Epithelial cell of prostate (primary cell): Measurements from ENCODE around the gene OBSCN.

Source experiments
- DNase-seq: peaks from one replicate; pipeline ENCODE4 v3.0.0-alpha.2; 2011; ENCODE audit warnings: low read depth, low spot score
- H3K27ac ChIP-seq: fragments of 450-650 bp; 2 replicates; pipeline ENCODE4 v1.5.1; 2017; ENCODE audit warnings: mild to moderate bottlenecking

OBSCN gene

DNA sequence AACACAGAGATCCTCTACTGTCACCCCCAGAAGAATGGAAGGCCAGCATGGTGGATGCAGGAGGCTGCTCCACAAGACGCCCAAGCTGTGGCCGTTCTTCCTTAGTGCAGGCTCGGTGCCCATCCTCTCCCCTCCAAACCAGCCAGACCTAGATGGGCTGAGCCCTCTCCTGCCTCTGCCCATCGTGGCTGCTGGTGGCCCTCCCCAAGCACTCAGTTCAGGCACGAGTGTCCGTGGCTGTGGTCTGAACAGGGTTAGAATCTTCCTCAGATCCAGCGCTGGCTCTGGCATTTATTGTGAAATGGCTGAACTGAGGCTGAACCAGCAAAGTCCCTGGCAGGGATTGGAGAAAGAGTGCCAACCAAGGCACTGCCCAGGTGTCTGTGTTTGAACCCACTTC, 139.3 kb downstream of the OBSCN start:
- no peak for DNase-seq
- no peak overlapping the region for H3K27ac ChIP-seq

DNA sequence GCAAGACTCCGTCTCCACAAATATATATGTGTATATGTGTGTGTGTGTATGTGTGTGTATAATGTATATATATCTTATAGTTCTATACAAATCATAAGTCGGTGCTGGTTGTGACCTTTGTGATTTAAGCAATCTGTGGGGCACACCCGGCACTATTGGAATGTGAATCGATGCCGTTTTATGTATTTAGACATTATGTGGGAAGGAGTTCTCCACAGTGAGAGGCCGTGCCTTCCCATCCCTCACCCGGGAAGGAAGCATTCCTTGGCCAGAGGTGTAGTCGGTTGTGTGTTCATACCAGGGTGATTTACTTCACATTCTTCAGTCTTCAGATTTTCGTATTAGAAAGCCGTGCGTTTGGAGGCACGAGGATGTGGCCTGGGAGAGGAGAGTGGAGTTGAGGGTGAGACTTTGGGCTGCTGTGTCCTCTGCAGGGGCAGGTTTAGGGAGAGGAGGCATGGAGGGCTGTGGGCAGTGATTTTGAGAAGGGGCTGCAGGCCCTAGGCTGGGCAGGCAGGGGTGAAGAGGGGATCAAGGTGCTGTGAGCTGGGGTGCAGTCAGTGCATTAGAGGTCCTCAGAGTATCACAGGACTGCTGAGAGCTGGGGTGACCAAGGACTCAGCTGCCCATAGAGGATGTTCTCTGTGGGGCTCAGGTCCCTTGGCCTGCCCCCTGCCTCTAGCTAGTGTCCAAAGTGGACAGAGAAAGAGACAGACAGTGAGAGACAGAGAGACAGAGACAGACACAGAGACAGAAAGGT, 141.0 kb downstream of the OBSCN start:
- DNase-seq, result no peak
- H3K27ac ChIP-seq, result no peak overlapping the region

DNA sequence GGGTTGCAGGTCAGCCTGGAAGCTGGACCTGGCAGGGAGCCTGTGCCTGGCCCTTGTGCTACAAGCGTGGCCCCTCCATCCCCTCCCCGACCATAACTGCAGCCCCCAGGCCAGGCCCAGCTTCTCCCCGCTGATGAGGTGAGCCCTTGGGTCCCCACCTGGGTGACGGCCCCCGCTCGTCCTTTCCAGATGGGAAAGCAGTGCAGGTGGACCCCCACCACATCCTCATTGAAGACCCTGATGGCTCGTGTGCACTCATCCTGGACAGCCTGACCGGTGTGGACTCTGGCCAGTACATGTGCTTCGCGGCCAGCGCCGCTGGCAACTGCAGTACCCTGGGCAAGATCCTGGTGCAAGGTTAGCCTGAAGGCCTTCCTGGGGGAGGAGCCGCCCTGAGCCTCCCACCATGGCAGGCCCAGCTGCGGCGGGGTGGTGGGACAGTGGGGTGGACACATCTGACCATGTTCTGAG, 141.9 kb downstream of the OBSCN start:
- DNase-seq, result no peak
- H3K27ac ChIP-seq, result no peak overlapping the region

DNA sequence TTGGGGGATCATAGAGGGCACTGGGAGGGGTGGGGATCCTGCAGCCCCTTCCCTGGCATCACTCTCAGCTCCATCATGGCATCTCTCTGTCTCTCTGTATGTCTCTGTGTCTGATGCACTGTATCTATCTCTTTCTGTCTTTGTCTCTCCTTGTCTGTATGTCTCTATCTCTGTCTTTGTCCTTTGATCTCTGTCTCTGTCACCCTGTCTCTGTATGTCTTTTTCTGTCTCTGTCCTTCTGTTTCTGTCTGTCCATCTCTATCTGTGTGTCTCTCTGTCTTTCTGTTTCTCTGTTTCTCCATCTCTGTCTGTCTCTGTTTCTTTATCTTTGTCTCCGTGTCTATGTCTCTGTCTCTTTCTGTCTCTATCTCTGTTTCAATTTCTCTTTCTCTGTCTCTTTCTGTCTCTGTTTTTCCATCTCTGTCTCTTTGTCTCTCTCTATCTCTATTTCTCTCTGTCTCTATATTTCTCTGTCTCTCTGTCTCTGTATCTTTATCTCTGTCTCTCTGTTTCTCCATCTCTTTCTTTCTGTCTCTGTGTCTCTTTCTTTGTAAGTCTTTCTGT, 142.4 kb downstream of the OBSCN start:
- no peak for DNase-seq
- H3K27ac ChIP-seq, result no peak overlapping the region

DNA sequence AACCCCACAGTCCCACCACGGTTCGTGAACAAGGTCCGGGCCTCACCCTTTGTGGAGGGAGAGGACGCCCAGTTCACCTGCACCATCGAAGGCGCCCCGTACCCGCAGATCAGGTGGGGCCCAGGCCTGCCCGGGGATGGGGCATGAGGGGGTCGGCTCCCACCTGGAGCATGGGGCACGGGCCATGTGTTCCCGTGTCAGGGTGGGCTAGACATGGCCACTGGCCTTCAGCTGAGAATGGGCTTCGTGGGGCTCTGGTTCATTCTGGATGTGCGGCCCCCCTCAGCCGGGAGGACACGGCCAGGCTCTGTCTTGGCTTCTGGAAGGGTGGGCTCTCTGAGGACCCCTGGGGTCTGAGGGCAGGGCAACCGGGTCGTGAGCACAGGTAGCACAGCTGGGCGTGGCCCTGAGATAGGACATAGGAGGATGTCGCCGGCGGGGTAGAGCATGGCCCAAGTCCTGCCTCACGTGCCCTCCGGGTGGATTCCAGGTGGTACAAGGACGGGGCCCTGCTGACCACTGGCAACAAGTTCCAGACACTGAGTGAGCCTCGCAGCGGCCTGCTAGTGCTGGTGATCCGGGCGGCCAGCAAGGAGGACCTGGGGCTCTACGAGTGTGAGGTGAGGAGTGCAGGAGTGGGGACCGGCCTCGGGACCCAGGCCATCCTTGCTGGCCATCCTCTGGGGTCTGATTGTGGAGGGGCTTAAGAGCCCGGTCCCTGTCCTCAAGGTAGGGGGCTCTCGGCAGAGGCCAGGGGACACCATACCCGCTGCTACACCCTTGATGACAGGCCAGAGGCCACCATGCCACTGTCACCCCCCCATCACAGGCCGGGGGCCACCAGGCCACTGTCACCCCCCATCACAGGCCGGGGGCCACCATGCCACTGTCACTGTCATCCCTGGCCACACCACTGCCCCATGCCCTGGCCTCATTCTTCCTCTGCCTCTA, 143.3 kb downstream of the OBSCN start:
- DNase-seq, result no peak
- H3K27ac ChIP-seq, result no peak overlapping the region

DNA sequence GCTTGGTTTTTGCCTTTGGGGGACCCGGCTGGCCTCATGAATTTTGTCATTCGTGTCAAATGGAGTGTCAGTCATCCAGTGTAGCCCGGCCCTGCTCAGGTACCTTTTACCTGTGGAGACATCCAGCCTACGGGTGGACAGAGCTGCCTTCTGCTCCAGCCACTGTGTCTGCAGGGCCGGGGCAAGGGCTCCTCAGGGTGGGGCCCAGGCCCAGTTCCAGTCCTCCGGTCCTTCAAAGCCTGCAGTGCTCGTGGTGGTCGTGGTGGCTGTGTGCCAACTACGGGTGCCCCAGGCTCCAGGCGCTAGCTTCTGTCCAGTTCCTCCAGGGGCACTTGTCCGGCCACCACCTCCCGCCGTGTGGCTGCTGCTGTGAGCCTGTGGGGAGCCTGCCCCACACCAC, 144.0 kb downstream of the OBSCN start:
- DNase-seq, result no peak
- no peak overlapping the region for H3K27ac ChIP-seq

DNA sequence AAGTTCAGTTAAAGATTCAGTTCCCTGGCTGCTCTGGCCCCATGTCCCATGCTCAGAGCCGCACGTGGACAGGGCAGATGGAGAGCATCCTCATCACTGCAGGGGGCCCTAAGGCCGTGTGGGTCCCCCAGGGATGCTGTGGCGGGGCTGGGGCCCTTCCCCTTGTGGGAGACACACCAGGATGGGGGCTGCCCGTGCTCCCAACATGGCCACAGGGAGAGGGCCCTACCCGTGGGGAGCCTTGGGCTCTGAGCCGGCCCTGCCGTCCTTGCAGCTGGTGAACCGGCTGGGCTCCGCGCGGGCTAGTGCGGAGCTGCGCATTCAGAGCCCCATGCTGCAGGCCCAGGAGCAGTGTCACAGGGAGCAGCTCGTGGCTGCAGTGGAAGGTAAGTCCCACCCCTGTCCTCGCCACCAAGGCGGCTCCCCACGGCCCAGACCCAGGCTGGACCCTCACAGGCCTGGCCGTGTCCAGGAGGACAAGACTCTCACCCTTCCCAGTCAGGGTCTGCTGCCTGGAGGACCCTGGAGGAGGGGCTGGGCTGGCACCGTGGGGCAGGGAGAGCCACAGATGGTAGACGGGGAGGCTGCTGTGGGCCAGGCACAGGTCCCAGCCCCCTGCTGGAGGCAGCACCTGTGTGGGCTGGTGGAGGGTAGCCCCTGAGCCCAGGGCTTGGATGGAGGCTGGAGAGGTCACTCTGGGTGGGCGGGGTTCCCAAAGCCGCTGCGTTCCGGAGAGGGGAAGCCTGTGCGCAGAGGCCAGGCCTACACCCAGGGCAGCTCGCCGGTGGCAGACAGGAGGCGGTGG, 145.0 kb downstream of the OBSCN start:
- DNase-seq, result no peak
- H3K27ac ChIP-seq, result no peak overlapping the region

DNA sequence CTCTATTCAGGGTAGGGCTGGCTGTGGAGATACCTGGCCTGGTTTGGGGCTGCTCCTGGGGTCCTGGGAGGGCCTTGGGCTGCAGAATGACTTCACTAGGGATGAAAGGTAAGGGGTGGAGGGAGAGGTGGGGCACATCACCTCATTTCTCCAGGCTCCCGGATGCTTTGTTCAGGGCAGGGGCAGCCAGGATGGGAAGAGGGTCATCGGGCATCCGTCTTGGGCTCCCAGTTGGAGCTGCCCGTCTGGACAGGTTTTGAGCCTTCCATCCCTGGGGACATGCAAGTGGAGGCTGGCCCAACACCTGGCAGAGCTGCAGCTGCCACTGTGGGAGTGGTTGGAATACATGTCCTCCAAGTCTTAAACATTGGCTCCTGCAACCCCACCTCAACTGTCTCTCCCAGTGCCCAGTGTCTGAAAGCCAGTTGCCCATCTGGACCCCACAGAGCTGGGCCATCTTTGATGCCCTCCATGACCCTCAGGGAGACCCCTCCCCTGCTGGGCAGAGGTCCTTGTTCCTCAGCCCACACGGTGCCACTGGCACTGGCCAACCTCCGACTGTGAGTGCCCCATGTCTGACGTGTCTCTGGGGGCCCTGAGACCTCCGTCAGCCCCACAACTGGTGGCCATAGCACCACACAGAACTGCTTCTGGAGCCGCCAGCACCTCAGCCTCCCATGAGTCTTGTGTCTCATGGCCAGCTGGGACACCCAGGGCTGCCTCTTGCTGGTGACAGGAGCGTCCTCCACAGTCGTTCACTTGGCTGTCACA, 145.9 kb downstream of the OBSCN start:
- no peak for DNase-seq
- no peak overlapping the region for H3K27ac ChIP-seq

DNA sequence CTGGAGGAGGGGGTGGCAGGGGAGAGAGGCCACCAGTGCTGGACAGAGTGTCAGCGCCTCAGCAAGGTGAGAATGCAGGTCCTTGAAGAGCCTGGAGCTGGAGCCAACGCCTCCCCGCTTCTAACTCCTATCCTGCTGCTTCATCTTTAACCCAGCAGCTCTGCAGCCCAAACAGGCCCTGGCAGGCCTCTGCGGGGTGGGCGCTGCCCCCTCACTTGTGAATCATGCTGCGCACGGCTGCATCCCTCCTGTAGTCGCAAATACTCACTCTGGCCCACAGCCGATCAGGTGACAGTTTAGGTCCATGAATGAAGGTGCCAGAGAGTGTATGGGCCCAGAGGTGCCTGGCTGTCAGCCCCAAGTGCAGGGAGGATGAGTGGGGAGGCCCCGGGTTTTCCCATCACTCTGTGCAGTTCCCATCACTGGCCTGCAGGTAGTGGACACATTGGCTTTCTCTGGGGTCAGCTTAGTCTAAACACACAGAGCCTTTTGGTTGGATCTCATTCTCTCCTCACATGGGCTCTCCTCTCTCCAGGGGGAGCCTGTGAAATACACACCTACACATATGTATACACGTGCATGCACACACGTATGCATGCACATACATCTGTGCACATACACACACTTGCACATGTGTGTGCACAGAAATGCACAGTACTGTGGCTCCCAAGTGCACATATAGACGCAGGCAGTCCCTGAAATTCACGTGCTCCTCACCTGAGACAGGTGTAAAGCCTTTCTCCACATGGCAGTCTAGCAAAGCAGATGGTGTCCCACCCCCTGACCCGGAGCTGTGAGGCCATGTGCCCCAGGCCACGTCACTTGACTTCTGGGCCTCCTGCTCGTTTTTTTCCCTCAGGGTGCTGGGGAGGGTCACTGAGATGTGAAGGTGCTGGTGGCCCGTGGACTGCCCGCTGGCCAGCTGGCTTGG, 146.8 kb downstream of the OBSCN start:
- DNase-seq, result peak; percentile 20
- H3K27ac ChIP-seq, result no peak overlapping the region

DNA sequence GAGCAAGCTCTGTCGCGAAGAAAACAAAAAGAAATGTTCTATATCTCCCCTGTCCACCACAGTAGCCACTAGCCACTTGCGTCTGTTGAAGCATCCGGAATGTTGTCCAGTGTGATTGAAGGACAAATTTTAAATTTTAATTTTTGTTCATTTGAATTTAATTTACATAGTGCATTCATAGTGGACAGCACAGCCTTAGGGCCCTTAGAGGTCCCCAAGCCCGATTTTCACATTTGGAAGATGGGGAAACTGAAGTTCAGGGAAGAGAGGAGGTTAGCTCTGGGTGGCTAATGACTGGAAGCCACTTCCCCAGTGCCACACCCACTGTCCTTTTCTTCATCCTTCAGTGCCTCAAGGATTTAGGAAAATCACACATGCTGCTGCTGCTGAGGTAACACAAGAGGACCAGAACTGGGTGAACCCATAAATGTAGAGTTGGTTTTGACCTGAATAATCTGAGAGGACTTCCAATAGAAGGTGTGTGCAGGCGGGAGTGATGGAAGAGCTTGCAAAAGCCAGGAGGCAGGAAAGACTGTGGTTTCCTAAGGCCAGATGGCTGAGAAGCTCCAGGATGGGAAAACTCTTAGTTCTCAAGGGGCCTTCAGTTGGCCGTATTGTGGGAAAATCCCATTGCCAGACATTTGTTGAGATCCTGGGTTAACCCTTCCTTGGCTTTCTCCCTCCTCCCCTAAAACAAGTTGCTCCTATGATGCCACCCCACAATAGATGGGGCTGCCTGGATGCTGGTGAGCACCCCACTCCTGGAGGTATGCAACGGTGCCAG, 149.2 kb downstream of the OBSCN start:
- H3K27ac ChIP-seq, result no peak overlapping the region
- no peak for DNase-seq

DNA sequence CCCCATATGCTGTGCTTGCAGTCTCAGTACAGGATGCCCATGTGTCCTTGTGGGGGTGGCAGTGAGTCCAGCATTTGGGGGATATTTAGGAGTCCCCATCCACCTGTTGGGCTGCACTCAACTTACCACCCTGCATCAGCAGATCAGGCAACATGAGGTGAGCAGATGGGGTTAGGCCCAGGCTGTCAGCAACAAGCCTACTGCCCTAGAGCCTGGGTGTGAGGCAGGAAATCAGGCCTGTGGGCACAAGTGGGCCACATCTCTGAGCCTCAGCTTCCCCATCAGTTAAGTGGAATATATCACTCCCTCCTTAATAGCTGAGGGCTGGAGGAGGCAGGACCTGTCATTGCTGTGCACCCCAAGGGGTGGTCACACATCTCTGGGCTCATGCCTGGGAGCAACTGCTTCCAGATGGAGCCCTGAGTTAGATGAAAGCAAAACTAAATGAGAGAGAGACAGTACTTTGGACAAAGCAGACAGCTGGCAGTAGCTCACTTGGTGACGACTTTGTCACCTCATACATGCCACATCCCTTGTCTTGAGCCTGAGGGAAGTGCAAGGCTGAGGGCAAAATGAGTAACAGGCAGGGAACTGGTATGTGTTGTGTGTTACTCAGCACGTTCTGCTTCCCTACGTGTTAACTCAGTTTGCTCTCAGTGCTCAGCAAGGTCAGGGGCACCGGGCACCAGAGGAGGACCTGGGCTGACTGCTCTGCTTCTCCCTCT, 150.4 kb downstream of the OBSCN start:
- H3K27ac ChIP-seq, result no peak overlapping the region
- peak; percentile 10 for DNase-seq

DNA sequence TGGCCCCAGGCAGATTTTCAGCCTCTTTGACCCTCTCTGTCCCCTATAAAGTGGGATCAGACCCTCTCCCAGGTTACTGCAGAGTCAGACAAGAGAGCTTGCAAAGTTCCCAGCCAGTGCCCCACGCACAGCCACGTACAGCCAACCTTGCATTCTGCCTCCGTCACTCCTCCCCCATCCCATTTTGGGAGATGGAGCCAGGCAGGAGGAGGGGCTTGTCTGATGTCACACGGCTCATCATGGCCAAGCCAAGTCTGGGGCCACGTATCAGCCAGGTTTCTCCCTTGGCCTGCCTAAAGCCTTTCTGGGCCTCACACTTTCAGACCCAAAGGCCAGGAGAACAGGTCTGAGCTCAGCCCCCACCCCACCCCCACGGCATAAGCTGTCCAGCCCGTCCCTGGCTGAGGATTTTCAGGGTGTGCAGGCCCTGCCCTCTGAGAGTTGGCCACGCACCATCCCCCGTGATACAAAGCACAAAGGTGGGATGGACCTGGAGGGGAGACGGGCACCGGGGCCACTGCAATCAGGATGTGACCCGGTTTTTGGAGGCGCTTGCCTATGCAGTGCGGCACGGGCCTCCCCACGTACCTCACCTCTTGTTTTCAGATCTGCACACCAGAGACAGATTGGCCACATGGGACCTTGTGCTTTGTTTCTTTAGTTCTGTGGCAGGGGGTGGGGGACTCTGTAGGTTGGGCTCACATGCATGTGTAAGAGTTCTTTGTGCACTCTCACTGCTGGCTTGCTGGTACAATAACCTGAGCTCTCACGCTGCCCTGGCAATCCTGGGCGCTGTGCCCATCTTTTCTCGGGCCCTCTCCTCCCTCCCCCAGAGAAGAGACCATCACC, 151.1 kb downstream of the OBSCN start:
- DNase-seq, result no peak
- no peak overlapping the region for H3K27ac ChIP-seq

DNA sequence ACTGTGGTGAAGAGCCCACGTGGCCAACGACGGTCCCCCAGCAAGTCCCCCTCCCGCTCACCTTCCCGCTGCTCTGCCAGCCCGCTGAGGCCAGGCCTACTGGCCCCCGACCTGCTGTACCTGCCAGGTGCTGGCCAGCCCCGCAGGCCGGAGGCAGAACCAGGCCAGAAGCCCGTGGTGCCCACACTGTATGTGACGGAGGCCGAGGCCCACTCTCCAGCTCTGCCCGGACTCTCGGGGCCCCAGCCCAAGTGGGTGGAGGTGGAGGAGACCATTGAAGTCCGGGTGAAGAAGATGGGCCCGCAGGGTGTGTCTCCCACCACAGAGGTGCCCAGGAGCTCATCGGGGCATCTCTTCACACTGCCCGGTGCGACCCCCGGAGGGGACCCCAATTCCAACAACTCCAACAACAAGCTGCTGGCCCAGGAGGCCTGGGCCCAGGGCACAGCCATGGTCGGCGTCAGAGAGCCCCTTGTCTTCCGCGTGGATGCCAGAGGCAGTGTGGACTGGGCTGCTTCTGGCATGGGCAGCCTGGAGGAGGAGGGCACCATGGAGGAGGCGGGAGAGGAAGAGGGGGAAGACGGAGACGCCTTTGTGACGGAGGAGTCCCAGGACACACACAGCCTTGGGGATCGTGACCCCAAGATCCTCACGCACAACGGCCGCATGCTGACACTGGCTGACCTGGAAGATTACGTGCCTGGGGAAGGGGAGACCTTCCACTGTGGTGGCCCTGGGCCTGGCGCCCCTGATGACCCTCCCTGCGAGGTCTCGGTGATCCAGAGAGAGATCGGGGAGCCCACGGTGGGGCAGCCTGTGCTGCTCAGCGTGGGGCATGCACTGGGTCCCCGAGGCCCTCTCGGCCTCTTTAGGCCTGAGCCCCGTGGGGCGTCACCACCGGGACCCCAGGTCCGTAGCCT, 152.0 kb downstream of the OBSCN start:
- no peak for DNase-seq
- H3K27ac ChIP-seq, result no peak overlapping the region

DNA sequence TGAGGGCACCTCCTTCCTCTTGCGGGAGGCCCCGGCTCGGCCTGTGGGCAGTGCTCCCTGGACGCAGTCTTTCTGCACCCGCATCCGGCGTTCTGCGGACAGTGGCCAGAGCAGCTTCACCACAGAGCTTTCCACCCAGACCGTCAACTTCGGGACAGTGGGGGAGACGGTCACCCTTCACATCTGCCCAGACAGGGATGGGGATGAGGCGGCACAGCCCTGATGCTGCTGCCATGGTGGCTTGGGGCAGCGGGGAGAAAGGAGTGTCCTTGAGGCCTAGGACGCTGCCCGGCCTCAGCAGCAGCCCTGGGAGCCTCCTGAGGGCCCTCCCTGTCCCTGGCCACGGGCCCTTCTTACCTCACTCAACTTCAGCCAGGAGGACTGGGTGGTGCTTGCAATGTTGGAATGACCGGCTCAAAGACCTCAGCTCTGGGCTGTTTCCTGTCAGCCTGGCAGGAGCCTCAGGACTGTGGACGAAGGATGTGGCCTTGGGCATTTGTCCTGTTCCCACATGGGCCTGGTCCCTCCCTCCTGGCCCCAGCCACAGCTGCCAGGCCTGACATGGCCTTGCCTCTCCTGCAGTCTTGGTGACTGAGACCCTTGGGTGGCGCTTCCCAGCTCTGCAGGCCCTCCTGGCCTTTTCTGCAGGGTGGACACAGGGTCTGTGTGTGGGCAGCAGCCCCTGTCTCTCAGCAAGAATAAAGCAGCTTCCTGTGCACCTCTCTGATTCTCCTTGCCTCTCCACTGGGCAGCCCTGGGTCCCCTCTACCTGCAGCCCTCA, 152.9 kb downstream of the OBSCN start:
- no peak overlapping the region for H3K27ac ChIP-seq
- no peak for DNase-seq
